ENCODE results near the gene MRI1.
"Not testable (repeated sequence)": the region's sequence is repeated elsewhere in the genome, so short reads cannot be mapped to it uniquely, and the experiment has no call there.

Gene MRI1

DNA sequence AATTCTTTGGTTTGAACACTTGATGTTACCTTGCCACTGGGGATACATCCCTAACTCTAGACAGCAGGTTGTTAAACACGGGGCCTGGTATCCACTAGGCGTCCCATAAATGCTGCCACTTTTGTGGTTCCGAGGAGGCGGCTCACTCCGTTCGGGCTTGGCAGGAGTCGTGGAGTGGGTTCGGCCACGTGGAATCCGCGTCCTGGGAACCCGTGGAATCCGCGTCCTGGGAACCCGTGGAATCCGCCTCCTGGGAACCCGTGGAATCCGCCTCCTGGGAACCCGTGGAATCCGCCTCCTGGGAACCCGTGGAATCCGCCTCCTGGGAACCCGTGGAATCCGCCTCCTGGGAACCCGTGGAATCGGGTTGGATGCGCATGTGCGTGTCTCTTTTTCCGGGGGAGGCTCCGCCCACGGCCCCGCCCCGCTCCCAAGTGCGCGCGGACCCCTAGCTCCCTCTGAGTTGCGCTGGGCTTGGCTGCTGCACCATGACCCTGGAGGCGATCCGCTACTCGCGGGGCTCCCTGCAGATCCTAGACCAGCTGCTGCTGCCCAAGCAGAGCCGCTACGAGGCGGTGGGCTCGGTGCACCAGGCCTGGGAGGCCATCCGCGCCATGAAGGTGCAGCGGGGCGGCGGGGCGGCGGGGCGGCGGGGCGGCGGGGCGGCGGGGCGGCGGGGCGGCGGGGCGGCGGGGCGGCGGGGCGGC lies at the start of gene MRI1:
Gene MRI1 (plus strand): TSS at position 422 of the 707 bp plus-strand sequence. CDS start 67 bp downstream, at position 489.
- DNase-seq, result peak; percentile 54

DNA sequence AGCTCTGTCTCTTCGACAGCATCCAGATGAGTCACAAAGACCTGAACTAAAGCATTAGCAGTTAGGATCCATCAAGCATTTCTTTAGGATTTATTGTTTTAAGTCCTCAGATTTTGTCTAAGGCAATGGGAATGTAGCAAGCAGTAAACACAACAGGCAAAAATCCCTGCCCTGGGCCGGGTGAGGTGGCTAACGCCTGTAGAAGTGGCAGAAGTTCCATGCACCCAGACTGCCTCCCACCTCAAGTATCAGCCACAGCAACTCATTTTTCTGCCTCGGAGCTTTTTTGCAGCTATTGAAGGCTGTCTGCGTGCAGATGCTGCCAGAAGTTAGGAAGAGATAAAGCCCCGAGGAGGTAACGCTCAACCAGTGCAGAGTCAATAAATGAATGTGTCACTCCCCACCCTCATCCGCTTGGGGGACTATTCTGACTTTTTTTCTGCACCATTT lies 47.1 kb upstream of the MRI1 start:
- DNase-seq, result no peak

DNA sequence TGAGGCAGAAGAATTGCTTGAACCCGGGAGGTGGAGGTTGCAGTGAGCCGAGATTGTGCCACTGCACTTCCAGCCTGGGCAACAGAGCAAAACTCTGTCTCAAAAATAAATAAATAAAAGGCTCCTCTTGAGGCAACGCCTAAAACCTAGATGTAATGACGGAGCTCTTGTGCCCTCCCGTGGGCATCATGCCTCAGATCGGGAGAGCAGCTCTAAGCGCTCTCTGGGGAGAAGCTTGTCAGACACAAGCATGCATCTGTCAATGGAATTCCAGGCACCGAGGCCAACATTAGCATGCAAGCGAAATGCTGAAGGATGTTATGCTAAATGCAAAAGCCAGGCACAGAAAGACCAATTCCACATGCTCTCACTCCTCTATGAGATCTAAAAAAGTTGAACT lies 45.6 kb upstream of the MRI1 start:
- peak; percentile 47 for DNase-seq

DNA sequence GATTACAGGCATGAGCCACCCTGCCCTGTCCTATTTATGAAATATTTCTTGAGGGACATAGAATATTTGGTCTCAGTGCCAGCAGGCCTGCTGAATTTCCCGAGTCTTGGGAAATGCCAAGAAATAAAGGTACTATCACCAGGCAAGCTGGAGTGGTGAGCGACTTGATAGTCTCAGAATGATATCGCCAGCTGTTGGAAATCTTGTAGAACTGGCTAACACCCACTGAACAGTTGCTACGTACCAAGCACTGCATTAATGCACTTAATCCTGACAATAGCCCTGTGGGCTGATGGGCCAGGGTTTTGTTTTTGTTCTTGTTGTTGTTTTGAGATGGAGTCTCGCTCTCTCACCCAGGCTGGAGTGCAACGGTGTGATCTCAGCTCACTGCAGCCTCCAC lies 42.2 kb upstream of the MRI1 start:
- DNase-seq, result no peak

DNA sequence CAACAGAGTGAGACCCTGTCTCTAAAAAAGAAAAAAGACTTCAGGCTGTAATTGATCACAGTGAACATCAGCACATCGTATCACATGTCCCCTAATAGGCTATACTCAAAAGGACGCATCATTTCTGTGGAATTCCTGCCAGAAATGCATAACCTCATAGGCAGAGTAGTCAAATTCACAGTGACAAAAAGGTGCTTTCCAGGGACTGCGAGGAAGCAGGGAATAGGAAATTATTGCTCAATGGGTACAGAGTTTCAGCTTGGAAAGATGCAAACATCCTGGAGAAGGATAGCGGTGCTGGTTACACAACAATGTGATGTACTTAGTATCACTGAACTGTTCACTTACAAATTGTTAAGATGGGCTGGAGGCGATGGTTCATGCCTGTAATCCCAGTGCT lies 41.1 kb upstream of the MRI1 start:
- no peak for DNase-seq

DNA sequence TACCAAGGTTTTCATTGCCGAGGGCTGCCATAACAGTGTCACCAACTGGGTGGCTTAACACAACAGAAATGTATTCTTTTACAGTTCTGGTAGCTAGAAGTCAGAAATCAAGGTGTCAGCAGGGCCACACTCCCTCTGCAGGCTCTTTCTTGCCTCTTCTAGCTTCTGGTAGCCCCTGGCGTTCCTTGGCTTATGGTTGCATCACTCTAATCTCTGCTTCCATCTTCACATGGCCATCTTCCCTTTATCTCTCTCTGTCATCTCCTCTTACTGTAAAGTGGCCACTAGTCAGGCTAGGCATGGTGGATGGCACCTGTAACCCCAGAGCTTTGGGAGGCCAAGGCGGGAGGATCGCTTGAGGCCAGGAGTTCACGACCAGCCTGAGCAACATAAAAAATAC lies 38.0 kb upstream of the MRI1 start:
- DNase-seq, result no peak

DNA sequence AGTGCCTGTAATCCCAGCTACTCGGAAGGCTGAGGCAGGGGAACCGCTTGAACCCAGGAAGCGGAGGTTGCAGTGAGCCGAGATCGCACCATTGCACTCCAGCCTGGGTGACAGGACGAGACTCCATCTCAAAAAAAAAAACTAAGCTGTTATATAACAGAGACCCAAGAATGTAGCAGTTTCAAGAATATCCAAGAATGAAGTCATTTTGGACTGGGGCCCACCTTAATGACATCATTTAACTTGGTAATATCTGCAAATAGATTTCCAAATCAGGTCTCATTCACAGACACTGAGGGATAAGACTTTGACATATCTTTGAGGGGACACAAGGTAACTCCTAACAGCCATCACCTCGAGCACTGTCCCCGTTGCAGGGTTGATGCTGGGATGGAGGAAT lies 36.5 kb upstream of the MRI1 start:
- DNase-seq, result no peak

DNA sequence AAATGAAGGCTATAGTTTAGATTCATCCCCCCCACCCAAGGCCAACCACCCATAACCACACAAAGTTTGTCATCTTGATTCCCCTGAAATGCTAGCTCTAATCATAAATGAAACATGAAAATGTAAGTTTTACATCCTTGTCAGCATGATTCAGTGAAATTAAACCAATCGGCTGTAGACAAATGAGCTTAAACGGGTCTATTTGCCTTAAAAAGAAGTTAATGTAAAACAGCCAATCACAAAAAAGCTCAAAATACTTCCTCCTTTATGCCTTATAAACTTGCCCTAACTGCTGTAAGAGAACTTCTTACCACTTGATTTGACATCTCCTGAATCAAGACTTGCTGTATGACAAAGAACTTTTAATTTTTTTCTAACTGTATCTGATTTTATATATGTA lies 34.5 kb upstream of the MRI1 start:
- DNase-seq, result no peak

DNA sequence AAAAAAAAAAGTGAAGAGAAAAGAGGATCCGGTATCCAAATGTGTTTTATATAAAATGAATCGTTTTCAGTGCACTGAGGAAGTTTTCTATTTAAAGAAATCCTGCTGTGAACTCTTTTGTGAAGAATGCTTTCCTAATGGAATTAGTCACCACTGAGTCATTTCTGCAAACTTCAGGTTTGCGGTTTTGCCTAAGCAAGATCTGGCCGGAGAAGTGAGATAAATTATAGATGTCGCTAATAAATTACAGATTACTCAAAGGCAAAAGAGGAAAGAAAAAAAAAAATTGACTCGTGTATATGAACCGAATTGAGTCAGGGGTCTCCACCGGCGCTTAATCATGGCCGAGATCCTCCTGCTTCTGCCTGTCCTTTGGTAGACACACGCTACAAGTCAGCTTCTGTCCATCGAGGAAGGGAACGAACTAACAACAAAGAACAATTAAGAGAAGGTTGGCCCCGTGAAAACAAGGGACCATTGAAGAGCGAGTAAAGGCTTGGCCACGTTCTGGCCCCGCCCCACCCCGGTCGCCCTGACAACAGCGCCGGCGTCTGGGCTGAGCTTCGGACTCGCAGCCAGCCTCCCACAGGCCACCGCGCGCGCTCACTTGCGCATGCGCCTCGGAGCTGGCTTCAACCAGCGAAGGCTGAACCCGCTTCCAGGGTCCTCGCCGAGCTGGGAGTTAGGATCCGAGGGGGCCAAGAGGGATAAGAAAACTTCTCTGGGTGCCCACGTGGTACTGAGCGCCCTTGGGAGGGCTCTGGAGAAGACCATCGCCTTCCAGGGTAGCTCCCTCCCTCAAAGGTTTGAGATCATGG lies 33.0 kb upstream of the MRI1 start:
- DNase-seq, result peak; percentile 89

DNA sequence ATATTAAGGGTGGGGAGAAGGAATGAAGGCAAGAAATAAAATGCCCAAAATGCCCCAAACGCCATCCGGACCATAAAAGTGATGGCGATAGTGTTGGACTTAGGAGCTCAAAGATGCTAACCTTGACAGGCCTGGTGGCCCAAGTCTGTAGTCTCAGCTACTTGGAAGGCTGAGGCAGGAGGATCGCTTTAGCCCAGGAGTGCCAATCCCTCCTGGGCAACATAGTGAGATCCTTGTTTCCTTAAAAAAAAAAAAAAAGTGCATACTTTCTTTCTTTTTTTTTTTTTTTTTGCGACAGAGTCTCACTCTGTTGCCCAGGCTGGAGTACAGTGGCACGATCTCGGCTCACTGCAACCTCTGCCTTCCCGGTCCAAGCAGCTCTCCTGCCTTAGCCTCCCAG lies 32.0 kb upstream of the MRI1 start:
- DNase-seq, result no peak

DNA sequence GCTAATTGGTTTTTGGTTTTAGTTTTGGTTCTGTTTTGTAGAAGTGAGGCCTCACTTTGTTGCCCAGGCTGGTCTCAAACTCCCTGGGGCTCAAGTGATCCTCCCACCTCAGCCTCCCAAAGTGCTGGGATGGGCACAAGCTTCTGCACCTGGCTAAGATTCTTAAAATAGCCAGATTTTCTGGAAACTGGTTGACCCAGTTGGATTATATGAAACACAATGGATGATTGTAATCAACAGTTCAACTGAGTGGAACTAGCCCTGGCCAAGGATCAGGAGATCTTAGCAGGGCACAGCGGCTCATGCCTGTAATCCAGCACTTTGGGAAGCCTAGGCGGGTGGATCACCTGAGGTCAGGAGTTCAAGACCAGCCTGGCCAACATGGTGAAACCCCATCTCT lies 29.6 kb upstream of the MRI1 start:
- DNase-seq, result no peak

DNA sequence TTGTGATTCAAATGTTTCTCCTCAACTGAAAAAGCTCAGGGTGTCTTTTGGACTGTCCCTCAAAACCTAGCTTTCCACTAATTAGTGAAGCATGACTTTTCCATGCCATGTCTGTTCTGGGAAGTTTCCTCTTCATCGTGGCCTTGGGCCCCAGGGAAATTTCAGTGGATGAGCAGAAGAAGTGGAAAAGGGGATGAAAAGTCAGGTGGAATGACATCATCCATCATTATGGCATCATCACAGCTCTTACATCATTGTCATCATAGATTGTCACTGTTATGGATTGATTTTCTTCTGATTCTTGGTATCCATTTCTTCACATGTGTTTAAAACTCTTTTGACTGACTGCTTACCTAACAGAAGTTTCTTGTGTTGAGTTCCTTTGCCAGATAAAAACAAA lies 26.2 kb upstream of the MRI1 start:
- DNase-seq, result no peak

DNA sequence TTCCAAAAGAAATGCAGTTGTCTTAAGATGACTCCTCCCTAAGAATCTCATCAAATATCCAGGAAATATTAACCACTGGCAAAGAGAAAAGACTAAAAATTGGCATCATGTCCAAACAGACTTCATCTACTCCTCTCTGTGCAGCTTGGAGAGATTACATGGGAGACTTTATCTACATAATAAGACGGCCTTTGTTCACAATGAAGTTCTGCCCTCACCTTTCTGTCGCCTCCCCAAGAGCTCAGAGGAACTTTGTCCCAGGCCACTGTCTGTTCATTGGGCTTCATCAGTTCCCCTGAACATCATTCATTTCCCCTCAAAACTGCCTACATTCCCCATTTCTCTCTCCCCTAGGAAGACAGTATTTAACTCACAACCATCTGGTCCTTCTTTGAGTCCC lies 22.4 kb upstream of the MRI1 start:
- no peak for DNase-seq

DNA sequence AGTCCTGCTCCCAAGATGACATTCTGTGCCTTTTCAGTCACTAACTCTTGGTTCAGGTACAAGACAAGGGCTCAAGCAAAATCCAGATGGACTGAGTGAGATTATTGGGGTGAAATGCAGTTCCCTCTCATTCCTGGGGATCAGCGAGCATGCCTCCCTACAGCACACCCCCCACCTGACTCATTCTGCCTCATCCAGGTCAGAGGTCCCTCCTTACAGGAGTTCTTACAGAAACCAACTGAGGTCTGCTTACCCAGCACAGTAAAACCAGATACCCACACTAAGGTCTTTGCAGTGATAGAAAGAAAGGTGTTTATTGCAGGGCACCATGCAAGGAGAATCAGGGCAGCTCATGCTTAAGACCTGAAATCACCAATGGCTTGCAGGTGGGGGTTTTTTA lies 21.6 kb upstream of the MRI1 start:
- no peak for DNase-seq

DNA sequence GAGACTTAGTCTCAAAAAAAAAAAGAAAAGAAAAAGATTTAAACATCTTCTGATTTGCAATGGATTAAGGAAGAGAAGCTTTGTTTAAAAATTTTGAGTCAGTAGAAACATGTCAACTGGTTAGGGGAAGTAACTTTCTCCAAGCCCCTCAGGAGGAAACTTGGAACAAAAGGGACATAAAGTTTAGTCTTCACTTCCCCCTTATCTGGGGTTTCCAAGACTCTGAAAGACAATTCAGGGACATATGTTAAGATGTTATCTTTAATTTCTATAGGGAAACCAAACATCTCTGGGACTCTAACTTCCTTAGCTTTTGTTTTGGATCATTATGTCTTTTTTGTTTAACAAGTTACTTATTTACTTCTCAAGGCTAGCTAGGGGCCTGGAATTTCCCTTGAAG lies 20.1 kb upstream of the MRI1 start:
- DNase-seq, result no peak

DNA sequence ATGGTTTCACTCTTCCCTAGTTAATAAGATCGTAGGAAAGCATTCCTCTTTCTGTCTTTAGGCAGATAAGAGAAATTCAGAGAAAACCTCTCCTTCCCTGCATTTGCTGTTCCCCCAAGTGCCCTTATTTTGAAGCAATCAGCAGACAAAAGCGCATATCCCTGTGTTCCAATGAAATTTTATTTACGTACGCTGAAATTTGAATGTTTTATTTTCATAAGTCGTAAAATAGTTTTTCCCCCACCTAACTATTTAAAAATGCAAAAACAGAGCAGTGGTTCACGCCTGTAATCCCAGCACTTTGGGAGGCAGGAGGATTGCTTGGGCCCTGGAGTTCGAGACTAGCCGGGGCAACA lies 17.2 kb upstream of the MRI1 start:
- DNase-seq, result no peak

DNA sequence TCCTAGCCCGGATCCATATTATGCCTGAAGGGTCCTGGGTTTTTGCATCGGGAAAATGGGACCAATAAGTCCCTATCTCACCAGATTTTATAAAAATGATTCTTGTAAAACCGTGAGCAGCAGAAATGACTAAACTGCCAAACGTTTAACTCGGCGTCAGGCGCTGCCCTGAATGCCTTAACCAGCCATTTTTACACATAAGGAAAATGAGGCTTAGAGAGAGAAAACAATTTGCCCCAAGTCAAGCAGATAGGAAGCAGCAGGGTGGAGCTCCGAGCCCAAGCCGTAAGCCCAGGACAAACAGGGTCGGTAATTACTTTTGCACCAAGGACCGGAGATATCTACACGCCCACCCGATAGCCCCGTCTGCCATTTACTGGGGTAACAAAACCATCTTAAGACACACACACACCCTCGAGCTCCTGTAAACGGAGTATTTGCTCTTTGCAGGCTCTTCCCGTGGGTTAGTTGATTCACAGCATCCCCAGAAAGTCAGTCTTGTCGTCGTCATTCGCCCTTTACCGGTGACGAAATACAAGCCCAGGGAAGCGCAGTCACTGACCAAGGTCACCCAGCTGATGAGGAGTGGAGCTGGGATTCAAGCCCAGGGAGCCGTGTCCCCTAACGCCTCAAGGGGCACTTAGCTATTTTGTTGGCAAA lies 16.0 kb upstream of the MRI1 start:
- DNase-seq, result peak; percentile 47

DNA sequence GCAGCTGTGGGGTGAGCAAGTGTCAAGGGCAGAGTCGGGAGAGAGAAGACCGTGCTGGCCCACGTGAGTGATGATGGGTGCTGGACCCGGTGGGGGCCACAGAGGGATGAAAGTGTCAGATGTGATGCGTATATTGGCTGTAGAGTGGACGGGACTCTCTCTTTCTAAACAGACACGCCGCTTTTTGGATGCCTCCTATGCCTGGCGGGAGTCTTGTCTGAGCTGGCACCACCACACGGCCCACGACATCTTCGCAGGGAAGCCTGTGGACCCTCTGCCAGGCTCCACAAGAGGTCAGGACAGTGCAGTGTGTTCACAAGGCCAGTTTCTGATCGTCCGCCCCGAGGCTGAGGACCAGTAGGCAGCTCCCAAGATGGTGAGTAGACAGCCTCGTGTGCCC lies 12.9 kb upstream of the MRI1 start:
- DNase-seq, result no peak

DNA sequence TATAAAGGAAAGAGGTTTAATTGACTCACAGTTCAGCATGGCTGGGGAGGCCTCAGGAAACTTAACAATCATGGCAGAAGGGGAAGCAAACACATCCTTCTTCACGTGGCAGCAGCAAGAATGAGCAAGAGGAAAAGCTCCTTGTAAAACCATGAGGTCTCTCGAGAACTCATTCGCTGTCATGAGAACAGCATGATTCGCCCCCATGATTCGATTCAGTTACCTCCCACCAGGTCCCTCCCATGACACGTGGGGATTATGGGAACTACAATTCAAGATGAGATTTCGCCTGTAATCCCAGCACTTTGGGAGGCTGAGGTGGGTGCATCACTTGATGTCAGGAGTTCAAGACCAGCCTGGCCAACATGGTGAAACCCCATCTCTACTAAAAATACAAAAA lies 10.7 kb upstream of the MRI1 start:
- DNase-seq, result not testable (repeated sequence)

DNA sequence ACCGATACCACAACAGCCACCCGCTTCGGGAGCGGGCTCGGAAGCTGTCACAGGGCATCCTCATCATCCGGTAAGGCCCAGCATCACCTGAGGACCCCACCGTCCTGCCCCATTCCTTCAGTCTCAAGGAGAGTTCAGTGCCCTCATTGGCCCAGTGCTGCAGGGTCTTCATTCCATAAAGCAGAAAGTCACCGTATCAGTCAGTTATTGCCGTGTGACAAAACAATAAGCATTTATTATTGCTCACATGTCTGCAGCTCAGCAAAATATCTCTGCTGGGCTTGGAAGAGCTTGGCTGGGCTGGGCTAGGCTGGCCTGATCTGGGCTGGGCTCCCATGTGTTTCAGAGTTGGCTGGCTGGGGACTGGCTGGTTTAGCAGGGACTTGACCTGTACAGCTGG lies 8.1 kb upstream of the MRI1 start:
- no peak for DNase-seq

DNA sequence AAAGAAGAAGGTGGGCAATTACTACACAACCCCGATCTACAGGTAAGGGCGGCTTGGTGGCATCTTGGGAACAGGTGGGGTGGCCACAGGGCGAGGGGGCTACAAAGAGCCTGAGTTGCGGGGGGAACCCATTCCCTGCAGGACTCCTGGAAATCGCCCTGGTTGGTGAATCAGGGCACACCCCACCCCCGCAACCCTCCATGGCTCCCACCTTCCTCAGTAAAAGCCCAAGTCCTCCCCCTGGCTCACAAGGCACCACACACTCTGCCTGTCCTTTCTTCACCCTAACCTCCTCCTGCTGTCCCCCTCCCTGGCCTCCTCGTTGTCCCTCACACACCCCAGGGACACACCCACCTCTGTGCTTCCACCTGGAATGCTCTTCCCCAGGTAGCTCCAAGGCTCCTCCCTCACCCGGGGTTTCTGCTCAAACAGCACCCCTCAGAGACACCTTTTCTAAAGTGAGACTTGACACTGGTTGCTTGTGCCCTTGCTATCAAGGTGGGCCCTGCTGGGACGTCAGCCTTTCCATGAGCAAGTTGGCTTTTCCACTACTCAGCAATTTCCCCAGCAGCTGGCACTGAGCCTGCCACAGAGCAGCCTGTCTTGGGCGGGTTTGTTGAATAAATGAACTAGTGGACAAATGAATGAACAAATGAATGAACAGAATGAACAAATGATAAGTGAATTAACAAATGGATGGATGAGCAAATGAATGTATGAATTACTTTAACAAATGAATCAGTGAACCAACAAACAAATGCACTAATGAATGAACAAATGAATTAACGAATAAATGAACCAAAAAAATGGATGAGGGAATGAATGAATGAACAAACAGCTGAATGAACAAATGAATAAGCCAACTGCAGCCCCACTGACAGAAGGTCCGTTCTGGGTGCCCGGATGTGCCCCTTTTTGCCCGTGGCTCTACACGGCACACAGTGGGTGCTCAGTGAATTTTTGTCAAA lies 6.2 kb upstream of the MRI1 start:
- no peak for DNase-seq

DNA sequence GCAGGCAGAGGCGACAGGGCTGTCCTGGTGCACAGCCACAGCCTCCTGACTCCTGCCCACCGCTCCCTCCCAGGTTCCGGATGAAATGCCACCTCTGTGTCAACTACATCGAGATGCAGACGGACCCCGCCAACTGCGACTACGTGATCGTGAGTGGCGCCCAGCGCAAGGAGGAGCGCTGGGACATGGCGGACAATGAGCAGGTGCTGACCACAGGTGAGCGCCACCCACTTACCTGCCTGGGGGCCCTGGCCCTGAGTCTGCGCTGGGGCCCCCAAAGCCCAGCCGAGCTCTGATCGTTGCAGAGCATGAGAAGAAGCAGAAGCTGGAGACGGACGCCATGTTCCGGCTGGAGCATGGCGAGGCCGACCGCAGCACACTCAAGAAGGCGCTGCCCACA lies 5.5 kb upstream of the MRI1 start:
- DNase-seq, result no peak

DNA sequence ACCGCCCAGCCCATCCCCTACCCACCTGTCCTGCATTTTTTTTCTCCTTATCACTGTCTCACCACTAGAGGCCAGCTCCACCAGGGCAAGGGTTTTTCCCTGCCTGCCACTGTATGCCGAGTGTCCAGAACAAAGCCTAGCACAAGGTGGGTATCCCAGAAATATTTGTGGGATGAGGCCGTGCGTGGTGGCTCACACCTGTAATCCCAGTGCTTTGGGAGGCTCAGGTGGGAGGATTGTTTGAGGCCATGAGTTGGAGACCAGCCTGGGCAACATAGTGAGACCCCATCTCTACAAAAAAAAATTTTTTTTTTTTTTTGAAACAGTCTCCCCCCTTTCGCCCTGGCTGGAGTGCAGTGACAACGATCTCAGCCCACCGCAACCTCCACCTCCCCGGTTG lies 2.9 kb upstream of the MRI1 start:
- DNase-seq, result no peak

All from NCI-H2227 treated with DMSO at 0.1 percent for 48 hours (cell line).